HepG2 (cell line): Measurements from ENCODE around the gene ADM5. TPM values are rescaled to one million over a fixed set of nuclear protein-coding genes. Genes with fewer than 3 reads are reported as not detected.

Experiments
- ARNTL ChIP-seq: sonication (generic); formaldehyde crosslinking; IDR thresholded peaks from 2 replicates; pipeline ENCODE4 v1.4.0; 2020; ENCODE audit warnings: mild to moderate bottlenecking, missing genetic modification reagents
- CCDC6 ChIP-seq: sonication (generic); formaldehyde crosslinking; IDR thresholded peaks from 2 replicates; pipeline ENCODE4 v1.8.1; 2022; ENCODE audit warnings: mild to moderate bottlenecking, missing genetic modification reagents, moderate library complexity
- FOSL2 ChIP-seq: sonication (generic); formaldehyde crosslinking; IDR thresholded peaks from 2 replicates; pipeline ENCODE4 v1.4.0; 2020; ENCODE audit warnings: missing genetic modification reagents
- HES4 ChIP-seq: sonication (generic); formaldehyde crosslinking; IDR thresholded peaks from 2 replicates; pipeline ENCODE4 v1.9.0; 2021; ENCODE audit warnings: mild to moderate bottlenecking, missing genetic modification reagents, borderline replicate concordance
- NR2C2 ChIP-seq: sonication (generic); formaldehyde crosslinking; IDR thresholded peaks from 2 replicates; pipeline ENCODE4 v1.4.0; 2020; ENCODE audit warnings: missing genetic modification reagents, mild to moderate bottlenecking, moderate library complexity, borderline replicate concordance
- PAX8 ChIP-seq: sonication (generic); formaldehyde crosslinking; IDR thresholded peaks from 2 replicates; pipeline ENCODE4 v1.8.0; 2022; ENCODE audit warnings: mild to moderate bottlenecking, missing genetic modification reagents, borderline replicate concordance
- RAD21 ChIP-seq: fragments of 450-650 bp; formaldehyde crosslinking; IDR thresholded peaks from 2 replicates; pipeline ENCODE4 v1.5.0; 2020; ENCODE audit warnings: mild to moderate bottlenecking
- ZNF44 ChIP-seq: sonication (generic); formaldehyde crosslinking; IDR thresholded peaks from 2 replicates; pipeline ENCODE4 v1.5.1; 2020; ENCODE audit warnings: mild to moderate bottlenecking, missing genetic modification reagents
- ZNF562 ChIP-seq: sonication (generic); formaldehyde crosslinking; IDR thresholded peaks from 2 replicates; pipeline ENCODE4 v1.8.0; 2022; ENCODE audit warnings: missing genetic modification reagents, borderline replicate concordance
- ZNF572 ChIP-seq: sonication (generic); formaldehyde crosslinking; IDR thresholded peaks from 2 replicates; pipeline ENCODE4 v1.5.1; 2020; ENCODE audit warnings: mild to moderate bottlenecking, missing genetic modification reagents
- polyA plus RNA-seq, 8 experiments: library from polyadenylated mRNA; depleted of rRNA in 3 of 8; stranded (reverse) in 7 of 8; unstranded in 1 of 8; fragments of >200 nt; fragmentation: Illumina TruSeq in 4 of 8; extraction: Trizol in 4 of 8; gene quantifications; 2 replicates each; pipeline versions ENCODE4 v1.2.1 to v1.2.3, GENCODE V29; 2011 to 2016; ENCODE audit warnings: low read depth in 4 of 8, missing spikeins in 1 of 8, mixed read lengths in 1 of 8; ENCODE audit not compliant: insufficient read depth in 1 of 8
- total RNA-seq, 5 experiments: library from RNA; depleted of rRNA; stranded (reverse); fragments of >200 nt; fragmentation: Illumina TruSeq; extraction: Trizol; gene quantifications; 2 replicates each; pipeline ENCODE4 v1.2.3, GENCODE V29; 2016; ENCODE audit warnings: low read depth in 1 of 5
- TF ChIP-seq, protein P1 (sequence below): sonication (generic); formaldehyde crosslinking; IDR thresholded peaks from 2 replicates; pipeline ENCODE4 v1.4.0; 2020; ENCODE audit warnings: missing genetic modification reagents, borderline replicate concordance
- TF ChIP-seq, protein P2 (sequence below): sonication (generic); formaldehyde crosslinking; IDR thresholded peaks from 2 replicates; pipeline ENCODE4 v1.5.1; 2020; ENCODE audit warnings: missing genetic modification reagents, mild to moderate bottlenecking, borderline replicate concordance
- TF ChIP-seq, protein P3 (sequence below): sonication (generic); formaldehyde crosslinking; IDR thresholded peaks from 2 replicates; pipeline ENCODE4 v1.5.1; 2020; ENCODE audit warnings: mild to moderate bottlenecking, moderate library complexity, missing genetic modification reagents
- TF ChIP-seq, protein P4 (sequence below): sonication (generic); formaldehyde crosslinking; IDR thresholded peaks from 2 replicates; pipeline ENCODE4 v1.5.1; 2020; ENCODE audit warnings: mild to moderate bottlenecking, missing genetic modification reagents, borderline replicate concordance

The ADM5 gene
- total and polyA plus RNA-seq, 2 of the 13 experiments (the other 11 are each of a cell fraction or from before 2014, with no cell fraction given), result 2.7 to 4.1 TPM

DNA sequence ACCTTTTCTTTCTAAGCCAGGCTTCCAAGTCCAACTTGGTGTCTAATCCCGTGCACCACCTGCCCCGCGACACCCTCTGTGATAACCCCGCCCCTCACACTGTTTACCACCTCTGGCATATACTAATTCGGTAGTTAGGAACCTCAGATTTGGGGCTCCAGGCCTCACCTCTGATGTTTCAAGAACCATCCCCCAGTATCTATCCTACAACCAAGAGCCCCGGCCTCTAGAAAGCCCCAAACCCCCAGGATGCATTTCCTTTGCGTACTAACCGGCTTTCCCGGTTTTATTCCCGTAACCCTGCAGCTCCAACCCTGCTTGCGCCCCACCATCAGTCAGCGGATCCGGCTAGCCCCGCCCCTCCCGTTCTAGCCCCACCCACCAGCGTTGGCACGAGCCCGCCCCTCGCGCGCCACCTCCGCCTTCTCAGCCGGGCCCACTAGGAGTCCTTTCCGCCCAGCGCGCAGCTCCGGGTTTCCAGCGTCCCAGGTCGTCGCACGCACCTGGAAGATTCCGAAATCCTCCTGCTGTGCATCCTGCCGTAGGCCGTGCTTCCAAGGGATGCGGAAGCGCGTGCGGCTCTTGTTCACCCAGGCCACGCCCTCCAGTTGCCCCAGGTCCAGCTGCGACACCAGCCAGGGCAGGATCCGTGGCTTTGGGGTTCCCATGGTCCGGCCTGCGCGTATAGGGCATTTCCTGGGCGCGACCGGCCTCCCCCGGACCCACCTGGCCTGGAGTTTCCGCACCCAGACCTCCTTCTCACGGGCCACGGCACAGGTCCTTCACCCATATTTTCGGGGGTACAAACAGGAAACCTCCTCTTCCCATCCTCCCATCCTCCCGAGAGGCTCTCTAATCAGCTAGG, 25.0 kb upstream of the ADM5 start (continued):
- TF ChIP-seq, protein P1, sequence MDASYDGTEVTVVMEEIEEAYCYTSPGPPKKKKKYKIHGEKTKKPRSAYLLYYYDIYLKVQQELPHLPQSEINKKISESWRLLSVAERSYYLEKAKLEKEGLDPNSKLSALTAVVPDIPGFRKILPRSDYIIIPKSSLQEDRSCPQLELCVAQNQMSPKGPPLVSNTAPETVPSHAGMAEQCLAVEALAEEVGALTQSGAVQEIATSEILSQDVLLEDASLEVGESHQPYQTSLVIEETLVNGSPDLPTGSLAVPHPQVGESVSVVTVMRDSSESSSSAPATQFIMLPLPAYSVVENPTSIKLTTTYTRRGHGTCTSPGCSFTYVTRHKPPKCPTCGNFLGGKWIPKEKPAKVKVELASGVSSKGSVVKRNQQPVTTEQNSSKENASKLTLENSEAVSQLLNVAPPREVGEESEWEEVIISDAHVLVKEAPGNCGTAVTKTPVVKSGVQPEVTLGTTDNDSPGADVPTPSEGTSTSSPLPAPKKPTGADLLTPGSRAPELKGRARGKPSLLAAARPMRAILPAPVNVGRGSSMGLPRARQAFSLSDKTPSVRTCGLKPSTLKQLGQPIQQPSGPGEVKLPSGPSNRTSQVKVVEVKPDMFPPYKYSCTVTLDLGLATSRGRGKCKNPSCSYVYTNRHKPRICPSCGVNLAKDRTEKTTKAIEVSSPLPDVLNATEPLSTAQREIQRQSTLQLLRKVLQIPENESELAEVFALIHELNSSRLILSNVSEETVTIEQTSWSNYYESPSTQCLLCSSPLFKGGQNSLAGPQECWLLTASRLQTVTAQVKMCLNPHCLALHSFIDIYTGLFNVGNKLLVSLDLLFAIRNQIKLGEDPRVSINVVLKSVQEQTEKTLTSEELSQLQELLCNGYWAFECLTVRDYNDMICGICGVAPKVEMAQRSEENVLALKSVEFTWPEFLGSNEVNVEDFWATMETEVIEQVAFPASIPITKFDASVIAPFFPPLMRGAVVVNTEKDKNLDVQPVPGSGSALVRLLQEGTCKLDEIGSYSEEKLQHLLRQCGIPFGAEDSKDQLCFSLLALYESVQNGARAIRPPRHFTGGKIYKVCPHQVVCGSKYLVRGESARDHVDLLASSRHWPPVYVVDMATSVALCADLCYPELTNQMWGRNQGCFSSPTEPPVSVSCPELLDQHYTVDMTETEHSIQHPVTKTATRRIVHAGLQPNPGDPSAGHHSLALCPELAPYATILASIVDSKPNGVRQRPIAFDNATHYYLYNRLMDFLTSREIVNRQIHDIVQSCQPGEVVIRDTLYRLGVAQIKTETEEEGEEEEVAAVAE (CRISPR knock-in tag), result no peak
- no peak for TF ChIP-seq ZNF572
- no peak for TF ChIP-seq NR2C2 (CRISPR knock-in tag)
- TF ChIP-seq, protein P2, sequence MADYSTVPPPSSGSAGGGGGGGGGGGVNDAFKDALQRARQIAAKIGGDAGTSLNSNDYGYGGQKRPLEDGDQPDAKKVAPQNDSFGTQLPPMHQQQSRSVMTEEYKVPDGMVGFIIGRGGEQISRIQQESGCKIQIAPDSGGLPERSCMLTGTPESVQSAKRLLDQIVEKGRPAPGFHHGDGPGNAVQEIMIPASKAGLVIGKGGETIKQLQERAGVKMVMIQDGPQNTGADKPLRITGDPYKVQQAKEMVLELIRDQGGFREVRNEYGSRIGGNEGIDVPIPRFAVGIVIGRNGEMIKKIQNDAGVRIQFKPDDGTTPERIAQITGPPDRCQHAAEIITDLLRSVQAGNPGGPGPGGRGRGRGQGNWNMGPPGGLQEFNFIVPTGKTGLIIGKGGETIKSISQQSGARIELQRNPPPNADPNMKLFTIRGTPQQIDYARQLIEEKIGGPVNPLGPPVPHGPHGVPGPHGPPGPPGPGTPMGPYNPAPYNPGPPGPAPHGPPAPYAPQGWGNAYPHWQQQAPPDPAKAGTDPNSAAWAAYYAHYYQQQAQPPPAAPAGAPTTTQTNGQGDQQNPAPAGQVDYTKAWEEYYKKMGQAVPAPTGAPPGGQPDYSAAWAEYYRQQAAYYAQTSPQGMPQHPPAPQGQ, result no peak; the same call in 1 of the 2 replicates
- TF ChIP-seq FOSL2 (CRISPR knock-in tag), result 0 out of 2 replicates have a peak, but pooled peaks have one; percentile 20
- TF ChIP-seq PAX8 (CRISPR knock-in tag), result no peak
- TF ChIP-seq ZNF562, result no peak
- no peak for TF ChIP-seq ZNF44 (CRISPR knock-in tag)
- TF ChIP-seq, protein P3, sequence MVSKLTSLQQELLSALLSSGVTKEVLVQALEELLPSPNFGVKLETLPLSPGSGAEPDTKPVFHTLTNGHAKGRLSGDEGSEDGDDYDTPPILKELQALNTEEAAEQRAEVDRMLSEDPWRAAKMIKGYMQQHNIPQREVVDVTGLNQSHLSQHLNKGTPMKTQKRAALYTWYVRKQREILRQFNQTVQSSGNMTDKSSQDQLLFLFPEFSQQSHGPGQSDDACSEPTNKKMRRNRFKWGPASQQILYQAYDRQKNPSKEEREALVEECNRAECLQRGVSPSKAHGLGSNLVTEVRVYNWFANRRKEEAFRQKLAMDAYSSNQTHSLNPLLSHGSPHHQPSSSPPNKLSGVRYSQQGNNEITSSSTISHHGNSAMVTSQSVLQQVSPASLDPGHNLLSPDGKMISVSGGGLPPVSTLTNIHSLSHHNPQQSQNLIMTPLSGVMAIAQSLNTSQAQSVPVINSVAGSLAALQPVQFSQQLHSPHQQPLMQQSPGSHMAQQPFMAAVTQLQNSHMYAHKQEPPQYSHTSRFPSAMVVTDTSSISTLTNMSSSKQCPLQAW (CRISPR knock-in tag), result no peak; the same call in 1 of the 2 replicates
- no peak for TF ChIP-seq CCDC6
- TF ChIP-seq RAD21, result peak; percentile 26; the same call in 1 of the 2 replicates
- TF ChIP-seq, protein P4, sequence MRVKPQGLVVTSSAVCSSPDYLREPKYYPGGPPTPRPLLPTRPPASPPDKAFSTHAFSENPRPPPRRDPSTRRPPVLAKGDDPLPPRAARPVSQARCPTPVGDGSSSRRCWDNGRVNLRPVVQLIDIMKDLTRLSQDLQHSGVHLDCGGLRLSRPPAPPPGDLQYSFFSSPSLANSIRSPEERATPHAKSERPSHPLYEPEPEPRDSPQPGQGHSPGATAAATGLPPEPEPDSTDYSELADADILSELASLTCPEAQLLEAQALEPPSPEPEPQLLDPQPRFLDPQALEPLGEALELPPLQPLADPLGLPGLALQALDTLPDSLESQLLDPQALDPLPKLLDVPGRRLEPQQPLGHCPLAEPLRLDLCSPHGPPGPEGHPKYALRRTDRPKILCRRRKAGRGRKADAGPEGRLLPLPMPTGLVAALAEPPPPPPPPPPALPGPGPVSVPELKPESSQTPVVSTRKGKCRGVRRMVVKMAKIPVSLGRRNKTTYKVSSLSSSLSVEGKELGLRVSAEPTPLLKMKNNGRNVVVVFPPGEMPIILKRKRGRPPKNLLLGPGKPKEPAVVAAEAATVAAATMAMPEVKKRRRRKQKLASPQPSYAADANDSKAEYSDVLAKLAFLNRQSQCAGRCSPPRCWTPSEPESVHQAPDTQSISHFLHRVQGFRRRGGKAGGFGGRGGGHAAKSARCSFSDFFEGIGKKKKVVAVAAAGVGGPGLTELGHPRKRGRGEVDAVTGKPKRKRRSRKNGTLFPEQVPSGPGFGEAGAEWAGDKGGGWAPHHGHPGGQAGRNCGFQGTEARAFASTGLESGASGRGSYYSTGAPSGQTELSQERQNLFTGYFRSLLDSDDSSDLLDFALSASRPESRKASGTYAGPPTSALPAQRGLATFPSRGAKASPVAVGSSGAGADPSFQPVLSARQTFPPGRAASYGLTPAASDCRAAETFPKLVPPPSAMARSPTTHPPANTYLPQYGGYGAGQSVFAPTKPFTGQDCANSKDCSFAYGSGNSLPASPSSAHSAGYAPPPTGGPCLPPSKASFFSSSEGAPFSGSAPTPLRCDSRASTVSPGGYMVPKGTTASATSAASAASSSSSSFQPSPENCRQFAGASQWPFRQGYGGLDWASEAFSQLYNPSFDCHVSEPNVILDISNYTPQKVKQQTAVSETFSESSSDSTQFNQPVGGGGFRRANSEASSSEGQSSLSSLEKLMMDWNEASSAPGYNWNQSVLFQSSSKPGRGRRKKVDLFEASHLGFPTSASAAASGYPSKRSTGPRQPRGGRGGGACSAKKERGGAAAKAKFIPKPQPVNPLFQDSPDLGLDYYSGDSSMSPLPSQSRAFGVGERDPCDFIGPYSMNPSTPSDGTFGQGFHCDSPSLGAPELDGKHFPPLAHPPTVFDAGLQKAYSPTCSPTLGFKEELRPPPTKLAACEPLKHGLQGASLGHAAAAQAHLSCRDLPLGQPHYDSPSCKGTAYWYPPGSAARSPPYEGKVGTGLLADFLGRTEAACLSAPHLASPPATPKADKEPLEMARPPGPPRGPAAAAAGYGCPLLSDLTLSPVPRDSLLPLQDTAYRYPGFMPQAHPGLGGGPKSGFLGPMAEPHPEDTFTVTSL, result no peak
- TF ChIP-seq ARNTL, result no peak
- TF ChIP-seq HES4 (CRISPR knock-in tag), result no peak
